ENCODE measurements around the gene MYH6. TPM values are rescaled to one million over a fixed set of nuclear protein-coding genes. Genes with fewer than 3 reads are reported as not detected.
"Not testable (repeated sequence)": the region's sequence is repeated elsewhere in the genome, so short reads cannot be mapped to it uniquely, and the experiment has no call there.

MYH6 gene
- polyA plus RNA-seq (2013): 0.05 and 0.06 TPM in 2 replicates

DNA sequence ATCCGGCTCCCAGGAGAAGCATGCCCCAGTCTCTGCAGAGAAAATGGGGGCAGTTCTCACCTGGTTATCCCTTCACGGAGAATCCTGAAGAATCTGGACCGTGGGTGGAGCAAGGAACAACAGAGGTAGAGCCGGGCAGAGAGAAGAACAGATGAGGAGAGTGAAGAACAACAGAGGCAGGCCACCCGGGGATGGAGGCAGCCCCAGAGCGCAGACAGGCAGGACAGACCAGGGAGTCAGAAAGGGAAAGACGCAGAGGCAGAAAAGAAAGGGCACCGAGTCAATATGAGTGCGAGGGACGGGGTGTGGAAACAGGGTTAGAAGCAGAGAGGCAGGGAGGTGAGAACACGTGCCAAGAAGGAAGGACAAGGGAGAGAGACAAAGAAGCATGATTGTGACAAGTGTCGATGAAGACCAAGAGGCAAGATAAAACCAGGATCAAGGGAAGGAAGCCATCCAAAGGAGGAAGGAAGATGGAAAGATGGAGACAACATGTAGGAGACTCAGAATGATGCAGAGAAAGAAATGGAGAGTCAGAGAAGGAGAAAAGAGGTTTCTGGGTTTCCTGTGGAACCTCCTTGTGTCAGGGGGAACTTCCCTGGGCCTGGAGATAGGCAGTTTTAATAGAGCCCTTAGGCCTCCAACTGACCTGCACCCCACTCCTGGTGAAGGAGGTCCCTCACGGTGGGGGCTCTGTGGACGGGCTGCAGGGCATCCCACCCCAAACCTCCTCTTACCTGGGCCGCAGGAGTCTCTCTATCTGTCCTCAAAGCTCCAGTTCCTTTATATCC lies at the start of gene MYH6:
Gene MYH6, minus strand, starts transcription at position 758 of the 791 bp plus-strand sequence. CDS start 1,050 bp downstream, outside the sequence.
- Histone ChIP-seq H2AK5ac (ENCODE audit: low read length) (no peak within 1 kb of the TSS), H2BK12ac (ENCODE audit: low read length) (no peak within 1 kb of the TSS), H3K79me2 (ENCODE audit: control insufficient read depth, insufficient read depth, low read length, poor library complexity) (no peaks in the 10 kb centered on the region), H3K4me3 (ENCODE audit: low read depth, low read length) (no peak within 1 kb of the TSS), H2BK120ac (ENCODE audit: insufficient read depth, low read length, poor library complexity) (no peak within 1 kb of the TSS), H3K18ac (ENCODE audit: low read length) (no peak within 1 kb of the TSS), H2BK5ac (ENCODE audit: low read depth, low read length, poor library complexity) (no peak within 1 kb of the TSS), H3K4me2 (ENCODE audit: low read length) (no peak within 1 kb of the TSS), H3K4me1 (ENCODE audit: control insufficient read depth in 1 of 2, insufficient read depth in 2 of 2, low read length in 2 of 2) (peaks cover 0 to 2% of the 10 kb centered on the region in 2 experiments), H3K14ac (ENCODE audit: low read length) (no peak within 1 kb of the TSS), H3K79me1 (ENCODE audit: low read length) (no peaks in the 10 kb centered on the region), H3K4ac (ENCODE audit: low read depth, low read length) (no peak within 1 kb of the TSS), H4K12ac (ENCODE audit: low read depth, low read length) (no peak within 1 kb of the TSS), H3K27ac (ENCODE audit: low read depth, low read length) (no peak within 1 kb of the TSS), H3K23ac (ENCODE audit: low read length) (no peak within 1 kb of the TSS), H3K27me3 (ENCODE audit: insufficient read depth, low read length) (no peaks in the 10 kb centered on the region), H4K91ac (ENCODE audit: low read depth, low read length) (no peak within 1 kb of the TSS), H3K9ac (ENCODE audit: low read length) (no peak within 1 kb of the TSS), H3K36me3 (ENCODE audit: control insufficient read depth in 1 of 2, insufficient read depth in 2 of 2, low read length in 2 of 2) (no peaks in the 10 kb centered on the region), H3K9me3 (ENCODE audit: insufficient read depth, low read depth, low read length) (peaks cover 2% of the 10 kb centered on the region), H2AFZ (ENCODE audit: insufficient read depth, low read length, poor library complexity) (no peak within 1 kb of the TSS), H4K8ac (ENCODE audit: low read depth, low read length) (no peak within 1 kb of the TSS)
- WGBS (ENCODE audit: extremely low coverage, insufficient coverage, insufficient read length): no CpG with 5 or more reads among the region's 15 CpGs
- DNase-seq: no peak

DNA sequence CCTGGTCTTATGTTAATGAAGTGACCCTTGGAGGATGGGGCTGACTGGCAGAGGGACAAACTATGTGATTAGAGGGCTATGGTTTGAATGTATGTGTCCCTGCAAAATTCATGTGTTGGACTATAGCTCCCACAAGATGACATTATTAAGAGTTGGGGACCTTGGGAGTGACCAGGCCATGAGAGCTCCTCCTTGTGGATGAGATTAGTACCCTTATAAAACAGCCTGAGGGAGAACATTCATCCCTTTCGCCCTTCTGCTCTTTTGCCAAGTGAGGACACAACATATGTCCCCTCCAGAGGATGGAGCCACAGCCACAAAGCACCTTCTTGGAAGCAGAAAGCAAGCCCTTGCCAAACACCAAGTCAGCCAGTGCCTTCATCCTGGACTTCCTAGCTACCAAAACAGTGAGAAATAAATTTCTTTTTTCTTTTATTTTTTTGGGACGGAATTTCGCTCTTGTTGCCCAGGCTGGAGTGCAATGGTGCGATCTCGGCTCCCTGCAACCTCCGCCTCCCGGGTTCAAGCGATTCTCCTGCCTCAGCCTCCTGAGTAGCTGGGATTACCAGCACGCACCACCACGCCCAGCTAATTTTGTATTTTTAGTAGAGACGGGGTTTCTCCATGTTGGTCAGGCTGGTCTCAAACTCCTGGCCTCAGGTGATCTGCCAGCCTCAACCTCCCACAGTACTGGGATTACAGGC lies 49.0 kb upstream of the MYH6 start:
- not testable (repeated sequence) for H4K12ac ChIP-seq (ENCODE audit: low read depth, low read length); H3K79me2 ChIP-seq (ENCODE audit: control insufficient read depth, insufficient read depth, low read length, poor library complexity); H3K9me3 ChIP-seq (ENCODE audit: insufficient read depth, low read depth, low read length); H3K14ac ChIP-seq (ENCODE audit: low read length); H3K27me3 ChIP-seq (ENCODE audit: insufficient read depth, low read length); H3K79me1 ChIP-seq (ENCODE audit: low read length); H3K4me2 ChIP-seq (ENCODE audit: low read length); H2BK120ac ChIP-seq (ENCODE audit: insufficient read depth, low read length, poor library complexity); H3K18ac ChIP-seq (ENCODE audit: low read length); H3K23ac ChIP-seq (ENCODE audit: low read length); H2AK5ac ChIP-seq (ENCODE audit: low read length); H3K4me1 ChIP-seq (ENCODE audit: control insufficient read depth in 1 of 2, insufficient read depth in 2 of 2, low read length in 2 of 2); H3K4me3 ChIP-seq (ENCODE audit: low read depth, low read length); H4K91ac ChIP-seq (ENCODE audit: low read depth, low read length); H2AFZ ChIP-seq (ENCODE audit: insufficient read depth, low read length, poor library complexity); H2BK5ac ChIP-seq (ENCODE audit: low read depth, low read length, poor library complexity); H4K8ac ChIP-seq (ENCODE audit: low read depth, low read length); H3K4ac ChIP-seq (ENCODE audit: low read depth, low read length); DNase-seq; H3K27ac ChIP-seq (ENCODE audit: low read depth, low read length); H2BK12ac ChIP-seq (ENCODE audit: low read length); H3K9ac ChIP-seq (ENCODE audit: low read length); H3K36me3 ChIP-seq (ENCODE audit: control insufficient read depth in 1 of 2, insufficient read depth in 2 of 2, low read length in 2 of 2)
- WGBS (ENCODE audit: extremely low coverage, insufficient coverage, insufficient read length): no CpG with 5 or more reads among the region's 11 CpGs

DNA sequence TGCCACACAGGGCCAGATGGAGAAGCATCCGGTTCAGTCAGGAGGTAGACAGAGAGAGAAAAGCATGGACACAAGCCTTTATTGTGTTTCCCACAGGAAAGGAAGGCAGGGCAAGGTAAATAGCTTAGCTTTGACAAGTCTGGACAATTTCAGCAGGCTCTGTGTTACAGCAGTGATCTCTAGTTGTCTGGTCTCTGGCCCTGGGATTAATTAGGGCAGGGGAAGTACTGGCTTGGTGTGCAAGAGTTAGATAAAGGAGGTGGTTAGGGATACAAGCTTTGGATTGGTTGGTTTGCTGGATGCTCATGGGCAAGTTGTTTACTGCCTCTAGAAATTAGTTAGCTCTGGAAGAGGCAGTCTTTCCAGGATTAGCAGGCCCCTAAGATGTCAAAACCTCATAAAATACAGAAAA lies 46.4 kb upstream of the MYH6 start:
- no peak overlapping the region for H3K18ac ChIP-seq (ENCODE audit: low read length)

DNA sequence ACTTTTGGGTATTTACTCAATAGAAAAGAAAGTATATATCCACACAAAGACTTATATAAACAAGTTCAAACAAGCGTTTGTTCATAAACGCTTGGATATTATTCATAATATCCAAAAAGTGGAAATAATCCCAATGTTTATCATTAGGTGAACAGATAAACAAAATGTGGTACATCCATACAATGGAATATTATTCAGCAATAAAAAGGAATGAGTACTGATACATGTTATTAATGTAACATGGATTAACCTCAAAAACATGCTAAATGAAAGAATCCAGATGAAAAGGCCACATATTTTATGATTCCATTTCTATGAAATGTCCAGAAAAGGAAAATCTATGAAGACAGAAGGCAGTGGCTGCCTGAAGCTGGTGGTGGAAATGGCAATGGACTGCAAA lies 44.2 kb upstream of the MYH6 start:
- Histone ChIP-seq H2BK120ac (ENCODE audit: insufficient read depth, low read length, poor library complexity) (no peak overlapping the region), H3K4me3 (ENCODE audit: low read depth, low read length) (no peak overlapping the region)
- no CpG with 5 or more reads among the region's 2 CpGs for WGBS (ENCODE audit: extremely low coverage, insufficient coverage, insufficient read length)

More for the DNA sequence above, 46.4 kb upstream of the MYH6 start:
- Histone ChIP-seq H2BK5ac (ENCODE audit: low read depth, low read length, poor library complexity) (no peak overlapping the region), H4K12ac (ENCODE audit: low read depth, low read length) (no peak overlapping the region), H3K9ac (ENCODE audit: low read length) (no peak overlapping the region), H3K27ac (ENCODE audit: low read depth, low read length) (no peak overlapping the region), H3K4me2 (ENCODE audit: low read length) (no peak overlapping the region), H2BK12ac (ENCODE audit: low read length) (no peak overlapping the region), H2AK5ac (ENCODE audit: low read length) (no peak overlapping the region), H4K8ac (ENCODE audit: low read depth, low read length) (no peak overlapping the region), H3K23ac (ENCODE audit: low read length) (no peak overlapping the region), H3K79me1 (ENCODE audit: low read length) (no peaks in the 10 kb centered on the region), H3K4ac (ENCODE audit: low read depth, low read length) (no peak overlapping the region), H4K91ac (ENCODE audit: low read depth, low read length) (no peak overlapping the region), H3K4me3 (ENCODE audit: low read depth, low read length) (no peak overlapping the region), H3K9me3 (ENCODE audit: insufficient read depth, low read depth, low read length) (no peaks in the 10 kb centered on the region), H2AFZ (ENCODE audit: insufficient read depth, low read length, poor library complexity) (no peak overlapping the region), H3K14ac (ENCODE audit: low read length) (no peak overlapping the region), H3K79me2 (ENCODE audit: control insufficient read depth, insufficient read depth, low read length, poor library complexity) (no peaks in the 10 kb centered on the region), H3K27me3 (ENCODE audit: insufficient read depth, low read length) (no peaks in the 10 kb centered on the region), H2BK120ac (ENCODE audit: insufficient read depth, low read length, poor library complexity) (no peak overlapping the region), H3K4me1 (ENCODE audit: control insufficient read depth in 1 of 2, insufficient read depth in 2 of 2, low read length in 2 of 2) (no peaks in the 10 kb centered on the region), H3K36me3 (ENCODE audit: control insufficient read depth in 1 of 2, insufficient read depth in 2 of 2, low read length in 2 of 2) (no peaks in the 10 kb centered on the region)
- WGBS (ENCODE audit: extremely low coverage, insufficient coverage, insufficient read length): no CpG with 5 or more reads among the region's 1 CpG
- no peak for DNase-seq

More for the DNA sequence above, 44.2 kb upstream of the MYH6 start:
- Histone ChIP-seq H4K12ac (ENCODE audit: low read depth, low read length) (no peak overlapping the region), H3K23ac (ENCODE audit: low read length) (no peak overlapping the region), H4K8ac (ENCODE audit: low read depth, low read length) (no peak overlapping the region), H3K4me2 (ENCODE audit: low read length) (no peak overlapping the region), H3K4me1 (ENCODE audit: control insufficient read depth in 1 of 2, insufficient read depth in 2 of 2, low read length in 2 of 2) (no peaks in the 10 kb centered on the region), H3K27me3 (ENCODE audit: insufficient read depth, low read length) (no peaks in the 10 kb centered on the region), H3K36me3 (ENCODE audit: control insufficient read depth in 1 of 2, insufficient read depth in 2 of 2, low read length in 2 of 2) (no peaks in the 10 kb centered on the region), H2AFZ (ENCODE audit: insufficient read depth, low read length, poor library complexity) (no peak overlapping the region), H3K14ac (ENCODE audit: low read length) (no peak overlapping the region), H2BK5ac (ENCODE audit: low read depth, low read length, poor library complexity) (no peak overlapping the region), H3K9me3 (ENCODE audit: insufficient read depth, low read depth, low read length) (no peaks in the 10 kb centered on the region), H4K91ac (ENCODE audit: low read depth, low read length) (no peak overlapping the region), H3K18ac (ENCODE audit: low read length) (no peak overlapping the region), H3K79me1 (ENCODE audit: low read length) (no peaks in the 10 kb centered on the region), H3K4ac (ENCODE audit: low read depth, low read length) (no peak overlapping the region), H2AK5ac (ENCODE audit: low read length) (no peak overlapping the region), H3K9ac (ENCODE audit: low read length) (no peak overlapping the region), H2BK12ac (ENCODE audit: low read length) (no peak overlapping the region), H3K27ac (ENCODE audit: low read depth, low read length) (no peak overlapping the region), H3K79me2 (ENCODE audit: control insufficient read depth, insufficient read depth, low read length, poor library complexity) (no peaks in the 10 kb centered on the region)
- no peak for DNase-seq

Measured in trophoblast cell (in vitro differentiated cells and primary cell).